K562 (cell line): ENCODE measurements around the gene AASS. TPM values are rescaled to one million over a fixed set of nuclear protein-coding genes. Genes with fewer than 3 reads are reported as not detected.
"Not testable (repeated sequence)": the region's sequence is repeated elsewhere in the genome, so short reads cannot be mapped to it uniquely, and the experiment has no call there.

Experiments used
- ATAC-seq: fragments of 200-7000 bp; cut with Tn5 transposase; 3 replicates; pipeline ENCODE4 v1.9.1; 2020; ENCODE audit warnings: moderate library complexity
- BruUV-seq: library from RNA; stranded (reverse); fragments of 400-500 nt; replicated peaks from 2 replicates; lab custom pipeline; 2021; lab: Mats Ljungman, UMichigan
- CTCF ChIA-PET: fragments of 300-600 bp; formaldehyde crosslinking; extraction: SDS; loops from one replicate; lab custom pipeline; 2021; ENCODE audit warnings: low intra/inter-chr PET ratio; lab: Yijun Ruan, JAX
- POLR2A ChIA-PET: fragments of 300-600, 350-650 bp; sonication (Branson Sonifier 250); formaldehyde crosslinking; extraction: SDS; loops from one replicate; lab custom pipeline; 2021; ENCODE audit warnings: antibody characterized with exemption, inconsistent platforms; lab: Yijun Ruan, JAX
- DNase-seq, 4 experiments: peaks; one replicate each; pipeline versions ENCODE4 v3.0.0 to v3.0.0-alpha.2; 2011 to 2018; ENCODE audit warnings: low spot score in 3 of 4, mixed read lengths in 3 of 4; ENCODE audit errors: extremely low read depth in 1 of 4
- FAIRE-seq: peaks from 2 replicates; lab custom pipeline; 2011; peaks lifted over from hg19 to GRCh38; lab: Jason Lieb, UNC
- H2AFZ ChIP-seq: 2 replicates; pipeline ENCODE4 v1.6.0; 2011; ENCODE audit warnings: low read depth, low read length, control low read depth, inconsistent platforms
- H3K27ac ChIP-seq: fragments of 200-600 bp; 3 replicates; pipeline ENCODE4 v1.8.0; 2011; ENCODE audit warnings: low read depth, mild to moderate bottlenecking, control low read depth, inconsistent platforms, low read length, moderate library complexity, mixed read lengths; ENCODE audit errors: extremely low read depth
- H3K27me3 ChIP-seq, 2 experiments: fragments of 300-600 bp in 1 of 2; 2 replicates in 1 of 2; 3 replicates in 1 of 2; pipeline versions ENCODE4 v1.6.0 to v1.8.0; 2011; ENCODE audit warnings: inconsistent platforms in 2 of 2, low read length in 2 of 2, mild to moderate bottlenecking in 1 of 2, mixed read lengths in 1 of 2, moderate library complexity in 1 of 2; ENCODE audit not compliant: control insufficient read depth in 2 of 2, insufficient read depth in 2 of 2
- H3K36me3 ChIP-seq: fragments of 300-600 bp; 3 replicates; pipeline ENCODE4 v1.8.0; 2011; ENCODE audit warnings: mild to moderate bottlenecking, low read length, inconsistent platforms; ENCODE audit not compliant: control insufficient read depth, insufficient read depth
- H3K4me1 ChIP-seq, 2 experiments: fragments of 200-600 bp in 1 of 2; replicated peaks in 1 of 2; 2 replicates in 1 of 2; 3 replicates in 1 of 2; pipeline versions ENCODE4 v1.5.1 to v1.8.0; 2011; ENCODE audit warnings: inconsistent platforms in 2 of 2, low read length in 2 of 2, mild to moderate bottlenecking in 1 of 2, mixed read lengths in 1 of 2, moderate library complexity in 1 of 2; ENCODE audit not compliant: control insufficient read depth in 2 of 2, insufficient read depth in 2 of 2
- H3K4me2 ChIP-seq: 2 replicates; pipeline ENCODE4 v1.6.1; 2011; ENCODE audit warnings: low read length, control low read depth, inconsistent platforms, mixed read lengths; ENCODE audit not compliant: insufficient read depth
- H3K4me3 ChIP-seq: fragments of 200-600 bp; sonication (generic), shearing (Covaris generic); 2 replicates; pipeline ENCODE4 v1.5.1; 2016; ENCODE audit warnings: control low read depth, inconsistent platforms
- H3K79me2 ChIP-seq: fragments of 200-600 bp; 3 replicates; pipeline ENCODE4 v1.8.0; 2011; ENCODE audit warnings: low read length, inconsistent platforms; ENCODE audit not compliant: control insufficient read depth, insufficient read depth
- H3K9ac ChIP-seq, 2 experiments: 2 replicates each; pipeline versions ENCODE4 v1.6.0 to v1.6.1; 2011; ENCODE audit warnings: low read depth in 2 of 2, low read length in 2 of 2, control low read depth in 1 of 2, inconsistent platforms in 1 of 2, mild to moderate bottlenecking in 1 of 2, mixed read lengths in 1 of 2; ENCODE audit not compliant: insufficient read depth in 1 of 2
- H3K9me1 ChIP-seq: one replicate; pipeline ENCODE4 v1.6.0; 2011; ENCODE audit warnings: inconsistent platforms, mild to moderate bottlenecking, low read length, moderate library complexity; ENCODE audit not compliant: control insufficient read depth, insufficient read depth
- H3K9me3 ChIP-seq: replicated peaks from 2 replicates; pipeline ENCODE4 v1.5.1; 2011; ENCODE audit warnings: low read depth, low read length, inconsistent platforms; ENCODE audit not compliant: control insufficient read depth, insufficient read depth
- H4K20me1 ChIP-seq: replicated peaks from 2 replicates; pipeline ENCODE4 v1.6.1; 2011; ENCODE audit warnings: low read length, inconsistent platforms, mixed read lengths; ENCODE audit not compliant: control insufficient read depth, insufficient read depth
- BHLHE40 ChIP-seq: IDR thresholded peaks from 2 replicates; pipeline ENCODE4 v1.6.1; 2011; ENCODE audit warnings: low read length, improper control_type of control experiment
- CBFA2T3 ChIP-seq: fragments of 450-650 bp; IDR thresholded peaks from 2 replicates; pipeline ENCODE4 v1.6.1; 2017
- DIDO1 ChIP-seq: fragments of 450-650 bp; IDR thresholded peaks from 2 replicates; pipeline ENCODE4 v1.6.1; 2016; ENCODE audit warnings: low read depth, missing biosample characterization, missing genetic modification characterization
- KLF1 ChIP-seq: fragments of 450-650 bp; IDR thresholded peaks from 2 replicates; pipeline ENCODE4 v1.6.1; 2016; ENCODE audit warnings: missing genetic modification characterization, missing compliant biosample characterization
- MAFK ChIP-seq: IDR thresholded peaks from 2 replicates; pipeline ENCODE4 v1.6.1; 2011; ENCODE audit warnings: low read length, improper control_type of control experiment
- NCOR1 ChIP-seq: fragments of 450-650 bp; IDR thresholded peaks from 2 replicates; pipeline ENCODE4 v1.6.1; 2016; ENCODE audit warnings: mild to moderate bottlenecking, moderate library complexity
- NELFE ChIP-seq: IDR thresholded peaks from 2 replicates; pipeline ENCODE4 v1.6.1; 2011; ENCODE audit warnings: mild to moderate bottlenecking; ENCODE audit not compliant: insufficient read depth, insufficient read length
- NONO ChIP-seq, 2 experiments: fragments of 200-400 bp in 1 of 2; fragments of 450-650 bp in 1 of 2; formaldehyde crosslinking in 1 of 2; IDR thresholded peaks; 2 replicates each; pipeline ENCODE4 v1.6.1; 2017; ENCODE audit warnings: low read depth in 2 of 2, mild to moderate bottlenecking in 2 of 2, moderate library complexity in 2 of 2, low read length in 1 of 2
- NR4A1 ChIP-seq, 2 experiments: fragments of 250-450 bp in 1 of 2; fragments of 450-650 bp in 1 of 2; sonication (Bioruptor Pico) in 1 of 2; IDR thresholded peaks; 2 replicates each; pipeline versions ENCODE4 v1.4.0 to v1.6.1; 2016 to 2020; ENCODE audit warnings: mild to moderate bottlenecking in 2 of 2, missing compliant biosample characterization in 1 of 2, missing genetic modification characterization in 1 of 2, moderate library complexity in 1 of 2
- POLR2AphosphoS5 ChIP-seq: IDR thresholded peaks from 2 replicates; pipeline ENCODE4 v1.6.1; 2011; ENCODE audit warnings: mild to moderate bottlenecking, low read depth, low read length, moderate library complexity; ENCODE audit not compliant: control insufficient read depth, insufficient read depth
- PTTG1 ChIP-seq: fragments of 450-650 bp; IDR thresholded peaks from 2 replicates; pipeline ENCODE4 v1.6.1; 2016; ENCODE audit warnings: low read depth, mild to moderate bottlenecking, missing genetic modification characterization, missing compliant biosample characterization
- SOX6 ChIP-seq: fragments of 450-650 bp; IDR thresholded peaks from 2 replicates; pipeline ENCODE4 v1.6.1; 2014; ENCODE audit warnings: mild to moderate bottlenecking
- SREBF2 ChIP-seq: sonication (generic); formaldehyde crosslinking; IDR thresholded peaks from 2 replicates; pipeline ENCODE4 v1.4.0; 2020; ENCODE audit warnings: mild to moderate bottlenecking, missing genetic modification reagents
- ZBTB17 ChIP-seq: fragments of 450-650 bp; formaldehyde crosslinking; IDR thresholded peaks from 2 replicates; pipeline ENCODE4 v1.4.0; 2020; ENCODE audit warnings: mild to moderate bottlenecking
- ZBTB7A ChIP-seq: IDR thresholded peaks from 2 replicates; pipeline ENCODE4 v1.6.1; 2011; ENCODE audit warnings: low read depth, mild to moderate bottlenecking, low read length, moderate library complexity, borderline replicate concordance; ENCODE audit not compliant: control insufficient read depth
- ZNF263 ChIP-seq: sonication (generic); formaldehyde crosslinking; IDR thresholded peaks from 2 replicates; pipeline ENCODE4 v1.8.0; 2022; ENCODE audit warnings: mild to moderate bottlenecking, missing genetic modification reagents, borderline replicate concordance
- WGBS: fragments of 100-300 bp; shearing (Covaris generic); methylation state at CpG from one replicate; pipeline ENCODE4 v1.1.6; 2016; ENCODE audit warnings: low coverage, mixed read lengths; ENCODE audit not compliant: insufficient coverage; ENCODE audit errors: missing lambda C conversion rate; 5-methylcytosine and 5-hydroxymethylcytosine counted together
- in situ Hi-C: fragments of 300-500 bp; cut with MboI; formaldehyde crosslinking; loops from 4 replicates; pipeline ENCODE4 v1.15.0; 2018; ENCODE audit warnings: inconsistent platforms, mixed read lengths
- intact Hi-C: fragments of 100-400 bp; cut with micrococcal nuclease; formaldehyde crosslinking; loops from 2 replicates; pipeline ENCODE4 v1.14.2; 2022
- polyA plus RNA-seq, 8 experiments: library from polyadenylated mRNA; depleted of rRNA in 4 of 8; stranded (reverse) in 5 of 8; unstranded in 3 of 8; fragments of >200 nt; fragmentation: Nextera tagmentation in 2 of 8; fragmentation: Illumina TruSeq in 1 of 8; extraction: Ambion mirVana in 2 of 8; extraction: Trizol in 1 of 8; gene quantifications; 2 replicates each; pipeline versions ENCODE4 v1.2.1 to v1.2.3, GENCODE V29; 2011 to 2014; ENCODE audit warnings: inconsistent platforms in 1 of 8, missing spikeins in 1 of 8
- total RNA-seq, 7 experiments: library from RNA; depleted of rRNA in 6 of 7; stranded (reverse); fragments of >200 nt in 6 of 7; fragmentation: Illumina TruSeq in 2 of 7; extraction: Trizol in 2 of 7; gene quantifications; 2 replicates each; pipeline versions ENCODE4 v1.2.1 to v1.2.3, GENCODE V29; 2011 to 2021; ENCODE audit warnings: low replicate concordance in 1 of 7

The AASS gene
- total and polyA plus RNA-seq, 9 of the 15 experiments (the other 6 are each of a cell fraction or from before 2014, with no cell fraction given), result 0.04 to 0.38 (median 0.07) TPM; not detected in 6

DNA sequence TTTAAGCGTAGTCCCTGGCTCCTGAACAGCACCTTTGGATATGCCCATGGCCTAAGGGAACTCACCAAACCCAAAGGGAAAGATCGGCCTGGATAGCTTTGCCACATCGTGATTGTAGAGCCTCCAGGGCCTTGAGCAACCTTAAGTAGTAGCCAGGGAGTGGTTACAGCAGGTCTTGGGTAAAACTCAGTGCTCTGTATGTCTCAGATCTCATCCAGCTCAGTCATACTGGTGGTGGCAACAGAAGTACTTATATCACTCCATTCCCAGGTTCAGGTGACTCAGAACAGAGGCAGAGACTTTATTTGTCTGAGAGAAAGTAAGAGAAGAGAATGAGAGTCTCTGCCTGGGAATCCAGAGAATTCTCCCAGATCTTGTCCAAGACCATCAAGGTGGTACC lies 39.1 kb upstream of the AASS start (continued):
- TF ChIP-seq SOX6 (no peak), CBFA2T3 (no peak), BHLHE40 (no peak), POLR2AphosphoS5 (no peak), ZNF263 (CRISPR knock-in tag) (no peak), KLF1 (tag) (no peak)

DNA sequence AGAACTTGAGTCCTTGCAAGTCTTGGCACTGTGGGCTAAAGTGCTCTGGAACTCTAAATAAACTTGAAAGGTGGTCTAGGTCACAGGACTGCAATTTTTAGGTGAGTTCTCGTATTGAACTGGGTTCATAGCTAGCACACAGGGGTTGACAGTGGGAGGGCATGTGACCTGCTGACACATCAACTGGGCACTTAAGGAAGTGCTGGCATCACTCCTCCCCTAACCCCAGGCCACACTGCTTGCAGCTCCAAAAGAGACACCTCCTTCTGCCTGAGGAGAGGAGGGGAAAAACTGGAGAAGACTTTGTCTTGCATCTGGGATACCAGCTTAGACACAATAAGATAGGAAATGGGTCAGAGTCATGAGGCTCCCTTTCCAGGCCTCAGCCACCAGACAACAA lies 38.0 kb upstream of the AASS start:
- Histone ChIP-seq H3K4me1 (no peaks in the 10 kb centered on the region), H3K27ac (no peak overlapping the region), H3K36me3 (no peaks in the 10 kb centered on the region), H3K9ac (no peak overlapping the region), H3K4me2 (no peak overlapping the region), H3K4me3 (no peak overlapping the region), H4K20me1 (no peaks in the 10 kb centered on the region), H3K27me3 (no peaks in the 10 kb centered on the region), H3K79me2 (no peaks in the 10 kb centered on the region), H3K9me3 (peaks cover 2% of the 10 kb centered on the region; the same call in 1 of the 2 replicates), H3K9me1 (no peaks in the 10 kb centered on the region), H2AFZ (no peak overlapping the region)
- CTCF ChIA-PET, result no interaction called here
- in situ Hi-C loops (no loop called here), intact Hi-C loops (no loop called here)
- no peak for TF ChIP-seq NCOR1
- TF ChIP-seq PTTG1, result no peak
- TF ChIP-seq MAFK, result no peak
- no peak for TF ChIP-seq NONO (IDR thresholded peaks at IDR 0.05; ENCODE audit: low read depth in 2 of 2, low read length in 1 of 2)
- TF ChIP-seq NR4A1 (CRISPR knock-in tag; IDR thresholded peaks at IDR 0.05), result no peak
- TF ChIP-seq NR4A1 (tag; IDR thresholded peaks at IDR 0.05), result no peak
- no peak for TF ChIP-seq ZBTB7A
- TF ChIP-seq ZBTB17 (CRISPR knock-in tag), result no peak
- no peak for TF ChIP-seq DIDO1
- TF ChIP-seq NELFE, result no peak
- no peak for TF ChIP-seq SREBF2 (CRISPR knock-in tag)
- no peak for DNase-seq
- WGBS, result 0% methylated on average over 1 of the region's 1 CpG
- ATAC-seq, result no peak
- no peak for FAIRE-seq
- POLR2A ChIA-PET, result no interaction called here
- no TSS peak for BruUV-seq

DNA sequence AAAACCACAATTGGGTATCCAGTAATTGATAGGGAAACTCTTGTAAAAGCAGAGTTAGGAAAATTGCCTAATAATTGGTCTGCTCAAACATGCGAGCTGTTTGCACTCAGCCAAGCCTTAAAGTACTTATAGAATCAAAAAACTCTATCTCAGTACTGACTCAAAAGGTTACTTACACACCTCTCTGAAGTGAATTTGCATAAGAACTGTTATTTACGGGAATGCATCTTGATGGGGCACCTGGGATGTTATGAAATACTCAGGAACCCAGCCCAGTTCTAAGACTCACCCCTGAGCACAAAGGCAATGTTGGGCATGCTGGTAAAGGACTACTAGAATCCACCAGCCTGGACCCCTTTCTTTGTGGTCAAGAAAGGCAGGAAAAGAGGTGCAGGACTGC lies 28.1 kb upstream of the AASS start:
- FAIRE-seq, intact Hi-C loops, DNase-seq, in situ Hi-C loops, POLR2A ChIA-PET, H4K20me1 ChIP-seq, H3K4me2 ChIP-seq, CTCF ChIA-PET, BruUV-seq, H3K79me2 ChIP-seq, H2AFZ ChIP-seq, H3K9me3 ChIP-seq, H3K9ac ChIP-seq, H3K27me3 ChIP-seq, H3K4me1 ChIP-seq, ATAC-seq, H3K36me3 ChIP-seq, H3K4me3 ChIP-seq, H3K27ac ChIP-seq, H3K9me1 ChIP-seq: not testable (repeated sequence)
- 0% methylated on average over 2 of the region's 2 CpGs for WGBS
